Measurements from ENCODE around the gene LRRC18.

Gene LRRC18

GRCh38 chr10:48978318-48978717 lies 38.7 kb upstream of the LRRC18 start:
- H3K4me3 ChIP-seq (ENCODE audit: low read depth, low read length), result no peak overlapping the region
- DNase-seq (ENCODE audit: low read depth), result no peak
- TF ChIP-seq CTCF (IDR thresholded peaks at IDR 0.05; ENCODE audit: low read depth, low read length) (no peak), POLR2A (IDR thresholded peaks at IDR 0.05; ENCODE audit: extremely low read depth, insufficient read length) (no peak), MYC (IDR thresholded peaks at IDR 0.05; ENCODE audit: low read depth, low read length) (no peak), MAX (IDR thresholded peaks at IDR 0.05; ENCODE audit: low read depth, low read length) (no peak)

GRCh38 chr10:48976196-48976595 lies 36.6 kb upstream of the LRRC18 start:
- TF ChIP-seq MAX (IDR thresholded peaks at IDR 0.05; ENCODE audit: low read depth, low read length), result no peak
- no peak for TF ChIP-seq MYC (IDR thresholded peaks at IDR 0.05; ENCODE audit: low read depth, low read length)
- TF ChIP-seq POLR2A (IDR thresholded peaks at IDR 0.05; ENCODE audit: extremely low read depth, insufficient read length), result no peak
- no peak for TF ChIP-seq CTCF (IDR thresholded peaks at IDR 0.05; ENCODE audit: low read depth, low read length)
- DNase-seq (ENCODE audit: low read depth), result peak; percentile 16
- no peak overlapping the region for H3K4me3 ChIP-seq (ENCODE audit: low read depth, low read length)

GRCh38 chr10:48974510-48975156 lies 35.0 kb upstream of the LRRC18 start:
- DNase-seq (ENCODE audit: low read depth), result no peak
- TF ChIP-seq CTCF (IDR thresholded peaks at IDR 0.05; ENCODE audit: low read depth, low read length) (no peak), POLR2A (IDR thresholded peaks at IDR 0.05; ENCODE audit: extremely low read depth, insufficient read length) (no peak), MAX (IDR thresholded peaks at IDR 0.05; ENCODE audit: low read depth, low read length) (no peak), MYC (IDR thresholded peaks at IDR 0.05; ENCODE audit: low read depth, low read length) (no peak)
- H3K4me3 ChIP-seq (ENCODE audit: low read depth, low read length), result no peak overlapping the region

GRCh38 chr10:48973065-48973464 lies 33.4 kb upstream of the LRRC18 start:
- no peak overlapping the region for H3K4me3 ChIP-seq (ENCODE audit: low read depth, low read length)
- TF ChIP-seq CTCF (IDR thresholded peaks at IDR 0.05; ENCODE audit: low read depth, low read length) (no peak), POLR2A (IDR thresholded peaks at IDR 0.05; ENCODE audit: extremely low read depth, insufficient read length) (no peak), MYC (IDR thresholded peaks at IDR 0.05; ENCODE audit: low read depth, low read length) (no peak), MAX (IDR thresholded peaks at IDR 0.05; ENCODE audit: low read depth, low read length) (no peak)
- DNase-seq (ENCODE audit: low read depth), result no peak

- no peak for DNase-seq (ENCODE audit: low read depth)
- H3K4me3 ChIP-seq (ENCODE audit: low read depth, low read length), result no peak overlapping the region
- no peak for TF ChIP-seq MYC (IDR thresholded peaks at IDR 0.05; ENCODE audit: low read depth, low read length)
- no peak for TF ChIP-seq MAX (IDR thresholded peaks at IDR 0.05; ENCODE audit: low read depth, low read length)
- no peak for TF ChIP-seq CTCF (IDR thresholded peaks at IDR 0.05; ENCODE audit: low read depth, low read length)
- no peak for TF ChIP-seq POLR2A (IDR thresholded peaks at IDR 0.05; ENCODE audit: extremely low read depth, insufficient read length)
Measured at GRCh38 chr10:48970654-48971053, 31.0 kb upstream of the LRRC18 start.

All from NB4 (cell line).